Bronchial epithelial cell (primary cell): Measurements from ENCODE around the gene WNT8A. TPM values are rescaled to one million over a fixed set of nuclear protein-coding genes. Genes with fewer than 3 reads are reported as not detected.

Experiments used
- DNase-seq: peaks from one replicate; pipeline ENCODE4 v3.0.0-alpha.2; 2010; ENCODE audit warnings: low read depth
- FAIRE-seq: peaks from 2 replicates; lab custom pipeline; 2011; peaks lifted over from hg19 to GRCh38; lab: Jason Lieb, UNC
- H3K27me3 ChIP-seq: 2 replicates; pipeline ENCODE4 v1.5.1; 2011; ENCODE audit warnings: low read length; ENCODE audit not compliant: control insufficient read depth, insufficient read depth
- H3K36me3 ChIP-seq: 2 replicates; pipeline ENCODE4 v1.5.1; 2011; ENCODE audit warnings: low read length; ENCODE audit not compliant: control insufficient read depth, insufficient read depth
- H3K4me3 ChIP-seq: 2 replicates; pipeline ENCODE4 v1.5.1; 2011; ENCODE audit warnings: mild to moderate bottlenecking, low read depth, low read length, control low read depth
- total RNA-seq: library from RNA; depleted of rRNA; stranded (reverse); fragments of >200 nt; gene quantifications from 2 replicates; pipeline ENCODE4 v1.2.1, GENCODE V29; 2014
- TF ChIP-seq, protein P1 (sequence below): IDR thresholded peaks from 2 replicates; pipeline ENCODE4 v1.5.1; 2011; ENCODE audit warnings: mild to moderate bottlenecking, moderate library complexity, low read length, control low read depth, inconsistent platforms; ENCODE audit not compliant: insufficient read depth, severe bottlenecking

The WNT8A gene
- total RNA-seq, 1 donor from 2014 or later, result not detected

DNA sequence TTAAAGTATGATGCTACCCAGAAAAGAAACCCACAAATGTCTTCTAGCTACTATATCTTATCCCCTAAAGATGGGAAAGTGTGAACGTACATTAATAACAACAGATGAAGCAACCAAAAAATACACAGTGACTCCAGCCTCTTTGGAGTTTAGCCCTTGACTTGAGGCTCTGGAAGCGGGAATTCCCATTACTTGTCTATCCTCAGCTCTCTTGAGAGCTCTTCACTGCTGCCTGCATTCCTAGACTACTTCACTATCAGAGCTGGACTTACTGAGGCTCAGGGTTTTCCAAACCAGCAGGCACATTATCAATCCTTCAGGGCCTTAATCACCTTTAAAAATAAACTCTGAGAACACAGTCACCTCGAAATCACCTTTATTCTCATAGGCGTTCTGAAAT lies 56.4 kb downstream of the WNT8A start:
- H3K27me3 ChIP-seq, result no peaks in the 10 kb centered on the region
- DNase-seq, result no peak
- TF ChIP-seq, protein P1, sequence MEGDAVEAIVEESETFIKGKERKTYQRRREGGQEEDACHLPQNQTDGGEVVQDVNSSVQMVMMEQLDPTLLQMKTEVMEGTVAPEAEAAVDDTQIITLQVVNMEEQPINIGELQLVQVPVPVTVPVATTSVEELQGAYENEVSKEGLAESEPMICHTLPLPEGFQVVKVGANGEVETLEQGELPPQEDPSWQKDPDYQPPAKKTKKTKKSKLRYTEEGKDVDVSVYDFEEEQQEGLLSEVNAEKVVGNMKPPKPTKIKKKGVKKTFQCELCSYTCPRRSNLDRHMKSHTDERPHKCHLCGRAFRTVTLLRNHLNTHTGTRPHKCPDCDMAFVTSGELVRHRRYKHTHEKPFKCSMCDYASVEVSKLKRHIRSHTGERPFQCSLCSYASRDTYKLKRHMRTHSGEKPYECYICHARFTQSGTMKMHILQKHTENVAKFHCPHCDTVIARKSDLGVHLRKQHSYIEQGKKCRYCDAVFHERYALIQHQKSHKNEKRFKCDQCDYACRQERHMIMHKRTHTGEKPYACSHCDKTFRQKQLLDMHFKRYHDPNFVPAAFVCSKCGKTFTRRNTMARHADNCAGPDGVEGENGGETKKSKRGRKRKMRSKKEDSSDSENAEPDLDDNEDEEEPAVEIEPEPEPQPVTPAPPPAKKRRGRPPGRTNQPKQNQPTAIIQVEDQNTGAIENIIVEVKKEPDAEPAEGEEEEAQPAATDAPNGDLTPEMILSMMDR, result no peak
- H3K36me3 ChIP-seq, result no peaks in the 10 kb centered on the region
- FAIRE-seq, result no peak
- no peak overlapping the region for H3K4me3 ChIP-seq

Other genes with a start within 250 kb of the WNT8A start
- not detected in 2 replicates for gene MYOT, start 216.2 kb upstream of the WNT8A start, total RNA-seq
- gene PKD2L2, start 194.6 kb upstream of the WNT8A start, total RNA-seq, result not detected in 2 replicates
- gene FAM13B, start 51.0 kb upstream of the WNT8A start, total RNA-seq, result 10.5 TPM in 2 replicates
- 0.53 and 0.64 TPM in 2 replicates for gene NME5, start 55.4 kb downstream of the WNT8A start, total RNA-seq
- gene BRD8, start 94.6 kb downstream of the WNT8A start, total RNA-seq, result 12.1 and 15.0 TPM in 2 replicates
- gene KIF20A, start 95.1 kb downstream of the WNT8A start, total RNA-seq, result under 0.01 TPM in 2 replicates
- 19.7 and 27.4 TPM in 2 replicates for gene CDC23, start 129.3 kb downstream of the WNT8A start, total RNA-seq
- not detected in 2 replicates for gene GFRA3, start 190.6 kb downstream of the WNT8A start, total RNA-seq
- gene CDC25C, start 247.8 kb downstream of the WNT8A start, total RNA-seq, result 0.26 TPM in 2 replicates